ENCODE measurements around the gene LHX6.

LHX6 gene

GRCh38 chr9:122192261-122192875 is 36.4 kb downstream of the LHX6 start:
- no peak for DNase-seq (ENCODE audit: low read depth, low spot score)

DNA sequence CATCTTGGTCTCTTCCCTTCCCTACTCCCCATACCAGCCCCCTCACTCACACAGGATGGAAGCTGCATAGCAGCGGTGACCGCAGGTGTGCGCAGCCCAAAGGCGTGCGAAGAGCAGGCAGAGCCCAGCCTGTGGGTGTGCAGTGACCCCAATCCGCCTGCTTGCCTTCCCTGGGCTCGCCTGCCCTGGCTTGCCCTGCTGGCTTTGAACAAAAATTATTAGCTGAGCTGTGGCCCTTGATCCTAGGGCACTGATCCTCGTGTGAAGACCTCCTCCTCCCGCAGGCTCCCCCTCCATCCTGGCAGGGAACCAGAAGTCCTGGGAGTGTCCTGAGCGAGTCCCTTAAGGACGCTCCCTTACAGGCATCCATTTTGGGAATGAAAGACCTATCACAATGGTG is 37.2 kb downstream of the LHX6 start:
- DNase-seq (ENCODE audit: low read depth, low spot score), result no peak

DNA sequence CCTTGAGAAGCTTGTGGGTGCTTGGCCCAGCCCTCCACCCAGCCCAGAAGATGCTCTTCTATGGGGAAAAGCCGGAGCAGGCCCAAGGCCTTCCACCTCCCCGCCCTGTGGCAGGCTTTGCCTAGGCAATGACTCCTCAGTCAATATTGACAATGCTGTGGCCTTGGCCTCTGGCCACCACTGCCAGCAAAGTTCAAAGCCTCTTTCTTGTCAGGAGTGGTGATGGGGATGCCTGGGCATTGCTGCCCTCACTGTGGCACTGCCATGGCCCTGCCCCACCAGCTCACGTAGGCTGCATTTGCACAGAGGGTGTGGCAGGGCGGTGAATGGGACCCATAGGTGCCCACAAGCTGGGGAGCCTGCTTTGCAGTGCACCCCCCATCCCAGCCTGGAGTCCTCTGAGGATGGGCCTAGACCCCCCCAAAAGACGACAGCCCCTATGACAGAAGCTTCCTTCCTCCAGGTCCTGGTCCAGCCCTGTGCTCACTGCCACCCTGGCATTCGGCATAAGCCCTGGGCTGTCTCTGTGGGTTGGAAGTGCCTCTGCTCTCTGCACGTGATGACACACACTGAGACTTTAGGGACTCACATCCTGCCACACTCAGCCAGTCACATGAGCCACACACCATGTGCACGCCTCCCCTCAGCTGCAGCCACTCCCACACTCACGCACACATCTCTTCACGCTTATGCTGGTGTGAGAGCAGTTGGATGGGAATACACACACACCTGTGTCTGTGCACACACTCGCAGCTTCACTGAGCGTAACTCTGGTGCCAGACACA is 38.0 kb downstream of the LHX6 start:
- DNase-seq (ENCODE audit: low read depth, low spot score), result no peak

DNA sequence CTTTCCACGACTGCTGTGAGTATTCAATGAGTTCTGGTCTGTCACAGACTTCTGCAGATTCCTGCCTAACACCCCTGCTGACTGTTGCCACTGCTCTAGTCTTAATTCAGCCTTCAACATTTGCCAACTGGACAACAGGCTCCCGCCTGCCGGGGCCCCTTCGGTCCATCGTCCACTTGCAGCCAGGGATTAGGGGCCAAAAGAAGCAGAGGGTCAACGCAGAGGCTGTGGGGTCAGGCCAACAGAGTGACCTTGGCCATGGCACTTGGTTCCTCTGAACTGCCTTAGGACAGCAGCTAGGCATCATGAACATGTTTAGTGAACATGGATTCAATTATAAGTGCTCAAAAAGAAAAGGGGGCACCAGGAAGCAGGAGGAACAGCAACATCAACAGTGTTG is 40.4 kb downstream of the LHX6 start:
- no peak for DNase-seq (ENCODE audit: low read depth, low spot score)

- no peak for DNase-seq (ENCODE audit: low read depth, low spot score)
Observed at GRCh38 chr9:122186777-122187470, 41.8 kb downstream of the LHX6 start.

DNA sequence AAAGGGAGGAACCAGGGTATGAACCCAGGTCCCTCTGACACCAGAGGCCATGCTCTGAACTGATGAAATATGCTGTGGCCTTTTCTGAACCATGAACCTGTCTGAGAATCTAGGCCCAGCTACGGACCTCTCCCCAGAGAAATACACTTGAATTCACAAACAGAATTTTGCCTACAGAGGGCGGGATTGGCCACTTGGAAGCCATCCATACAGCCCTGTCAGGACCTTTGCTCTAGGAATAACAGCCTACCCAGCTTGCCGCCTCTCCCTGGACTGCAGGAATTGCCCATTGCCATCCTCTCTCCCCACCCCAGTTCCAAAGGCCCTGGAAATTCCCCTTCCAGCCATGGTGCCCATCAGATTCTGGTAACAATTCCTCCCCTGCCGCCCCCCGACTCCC is 42.5 kb downstream of the LHX6 start:
- DNase-seq (ENCODE audit: low read depth, low spot score), result no peak

DNA sequence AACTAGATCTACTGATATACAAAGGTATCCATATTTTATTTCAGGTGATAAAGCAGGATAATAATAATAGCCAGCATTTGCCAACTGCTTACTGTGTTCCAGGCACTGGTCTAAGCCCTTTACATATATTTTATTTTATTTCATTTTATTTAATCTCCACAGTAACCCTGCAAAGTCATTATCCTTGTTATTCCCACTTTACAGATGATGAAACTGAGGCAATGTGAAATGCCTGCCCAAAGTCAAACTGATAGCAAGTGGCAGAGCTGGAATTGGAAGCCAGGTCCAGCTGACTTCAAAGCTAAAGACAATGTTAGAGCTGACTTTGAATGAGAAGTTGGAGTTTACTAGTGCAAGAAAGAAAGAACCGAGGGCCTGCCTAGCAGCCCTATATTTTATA is 44.2 kb downstream of the LHX6 start:
- no peak for DNase-seq (ENCODE audit: low read depth, low spot score)

GRCh38 chr9:122183501-122183900 is 45.3 kb downstream of the LHX6 start:
- DNase-seq (ENCODE audit: low read depth, low spot score), result no peak

DNA sequence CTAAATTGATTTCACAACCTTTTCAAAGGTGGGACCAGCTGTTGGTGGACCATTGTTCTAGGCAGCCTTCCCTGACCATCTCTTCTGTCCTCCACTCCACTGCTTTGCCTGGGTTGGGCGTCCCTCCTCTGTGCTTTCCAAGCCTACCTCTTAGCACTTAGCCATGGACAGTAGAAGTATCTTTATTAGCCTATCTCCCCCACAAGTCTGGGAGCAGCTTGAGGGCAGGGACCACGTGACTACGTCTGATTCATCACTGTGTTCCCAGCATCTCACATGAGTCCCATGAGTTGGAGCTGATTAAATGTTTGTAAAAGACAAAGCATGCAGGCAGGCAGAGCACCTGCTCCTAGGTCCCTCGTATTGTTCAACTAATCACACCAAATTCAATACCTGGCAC is 48.1 kb downstream of the LHX6 start:
- peak; percentile 41 for DNase-seq (ENCODE audit: low read depth, low spot score)

DNA sequence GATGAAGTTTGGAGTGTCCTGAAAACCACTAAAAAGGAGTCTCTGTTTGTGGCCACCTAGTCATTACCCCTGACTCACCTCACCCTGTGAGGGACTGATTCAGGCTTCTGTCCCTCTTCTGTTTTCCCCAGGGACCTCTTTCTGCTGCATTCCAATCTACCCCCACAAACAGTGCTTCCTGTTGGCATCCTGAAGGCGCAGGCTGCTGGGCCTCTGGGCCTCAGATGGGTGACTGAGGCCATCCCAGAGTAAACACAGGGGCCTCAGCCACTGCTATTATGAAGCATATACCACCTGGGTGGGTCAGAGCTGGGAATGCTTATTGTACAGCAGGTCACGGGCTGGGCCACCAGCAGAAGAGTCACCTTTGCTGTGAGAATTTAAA is 49.1 kb downstream of the LHX6 start:
- no peak for DNase-seq (ENCODE audit: low read depth, low spot score)

DNA sequence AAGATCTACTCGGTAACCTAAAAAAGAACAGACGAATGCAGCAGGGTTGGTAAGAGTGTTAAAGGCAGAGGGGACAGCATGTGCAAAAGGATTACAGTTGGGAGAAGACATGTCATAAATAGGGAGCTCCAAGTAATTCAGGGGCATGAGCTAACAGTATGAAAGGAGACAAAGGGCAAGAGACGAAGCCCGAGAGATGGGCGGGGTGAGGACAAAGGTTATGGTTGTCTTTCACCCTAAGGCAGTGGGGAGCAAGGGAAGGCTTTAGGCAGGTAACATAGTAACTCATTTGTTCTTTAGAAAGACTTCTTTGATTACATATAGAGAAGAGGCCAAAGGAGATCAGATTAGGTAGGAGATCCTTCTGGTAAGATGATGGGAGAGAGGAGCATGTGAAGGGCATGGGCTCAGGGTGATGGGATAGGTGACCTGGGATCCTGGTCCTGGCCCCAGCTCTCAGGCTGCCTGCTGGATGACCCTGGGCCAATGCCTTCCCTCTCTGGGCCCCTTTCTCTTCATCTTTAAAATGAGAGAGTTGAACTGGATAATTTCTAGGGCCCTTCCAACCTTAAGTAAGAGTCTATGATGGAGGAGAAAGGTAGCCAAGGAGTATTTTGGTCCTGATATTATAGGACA is 49.6 kb downstream of the LHX6 start:
- DNase-seq (ENCODE audit: low read depth, low spot score), result no peak

DNA sequence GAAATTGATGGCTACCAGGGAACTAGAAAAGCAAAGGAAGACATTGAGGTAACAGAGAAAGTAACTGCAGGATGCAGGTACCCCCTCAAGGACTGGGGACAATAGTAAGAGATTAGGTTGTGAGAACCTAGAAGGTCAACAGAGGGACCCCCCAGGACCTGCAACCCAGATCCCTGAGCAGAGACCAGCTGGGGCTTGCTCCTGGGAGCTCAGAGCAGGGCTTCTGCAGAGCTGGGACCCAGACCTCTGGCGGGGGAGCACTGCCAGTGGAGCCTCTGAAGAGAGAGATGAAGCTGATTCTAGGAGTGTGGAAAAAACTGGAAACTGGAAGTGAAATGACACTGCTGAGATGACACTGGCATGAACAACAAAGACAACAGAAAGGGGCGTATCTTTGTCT is 51.8 kb downstream of the LHX6 start:
- DNase-seq (ENCODE audit: low read depth, low spot score), result no peak

- DNase-seq (ENCODE audit: low read depth, low spot score), result no peak
Observed at GRCh38 chr9:122173670-122174069, 55.1 kb downstream of the LHX6 start.

- DNase-seq (ENCODE audit: low read depth, low spot score), result no peak
Observed at GRCh38 chr9:122172131-122172530, 56.6 kb downstream of the LHX6 start.

DNA sequence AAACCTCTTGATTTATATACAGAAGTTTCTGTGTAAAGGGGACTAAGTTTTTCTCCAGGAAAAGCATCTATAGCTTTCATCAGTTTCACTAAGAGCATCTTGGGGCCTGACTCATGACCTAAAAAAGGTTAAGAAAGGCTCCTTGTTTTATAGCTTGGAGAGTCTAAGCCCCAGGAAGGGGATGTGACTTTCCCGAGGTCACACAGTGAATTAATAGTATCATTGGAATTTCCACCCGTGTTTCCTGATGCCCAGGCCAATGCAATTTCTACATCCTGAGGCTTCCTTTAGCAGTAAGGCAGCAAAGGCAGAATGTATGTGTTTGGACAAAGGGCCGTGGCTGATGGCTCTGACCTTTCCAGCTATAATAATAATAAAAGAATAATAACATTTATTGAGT is 60.4 kb downstream of the LHX6 start:
- no peak for DNase-seq (ENCODE audit: low read depth, low spot score)

DNA sequence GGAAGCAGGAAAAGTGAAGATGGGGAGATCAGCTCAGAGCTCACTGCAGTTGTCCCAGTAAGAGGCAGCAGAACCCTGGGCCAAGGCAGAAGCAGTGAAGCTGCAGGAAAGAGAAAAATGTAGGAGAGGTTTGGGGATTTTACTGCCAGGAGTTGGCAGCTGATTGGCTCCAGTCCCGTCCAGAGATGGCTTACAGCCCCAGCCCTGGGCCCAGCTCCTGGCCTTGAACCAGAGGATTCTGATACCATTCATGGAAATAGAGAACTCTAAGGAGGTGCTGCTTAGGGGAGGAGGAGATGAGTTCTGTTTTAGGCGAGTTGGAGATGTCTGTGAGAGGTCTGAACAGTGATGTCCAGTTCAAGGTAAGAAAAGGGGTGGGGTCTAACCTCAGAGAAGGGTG is 64.5 kb downstream of the LHX6 start:
- DNase-seq (ENCODE audit: low read depth, low spot score), result no peak

GRCh38 chr9:122162415-122162814 is 66.3 kb downstream of the LHX6 start:
- DNase-seq (ENCODE audit: low read depth, low spot score), result no peak

- no peak for DNase-seq (ENCODE audit: low read depth, low spot score)
Observed at GRCh38 chr9:122159925-122160246, 68.9 kb downstream of the LHX6 start.

- DNase-seq (ENCODE audit: low read depth, low spot score), result peak; percentile 87
Observed at GRCh38 chr9:122159026-122159924, 69.5 kb downstream of the LHX6 start, which contains the start of the genes MORN5 and NDUFA8. Gene MORN5, plus strand, starts transcription at chr9:122159908. Its CDS starts 65 bp downstream, at chr9:122159973. Gene NDUFA8, minus strand, starts transcription at chr9:122159779. Its CDS starts 102 bp downstream, at chr9:122159677.

- no peak for DNase-seq (ENCODE audit: low read depth, low spot score)
Observed at GRCh38 chr9:122158202-122158601, 70.6 kb downstream of the LHX6 start.

DNA sequence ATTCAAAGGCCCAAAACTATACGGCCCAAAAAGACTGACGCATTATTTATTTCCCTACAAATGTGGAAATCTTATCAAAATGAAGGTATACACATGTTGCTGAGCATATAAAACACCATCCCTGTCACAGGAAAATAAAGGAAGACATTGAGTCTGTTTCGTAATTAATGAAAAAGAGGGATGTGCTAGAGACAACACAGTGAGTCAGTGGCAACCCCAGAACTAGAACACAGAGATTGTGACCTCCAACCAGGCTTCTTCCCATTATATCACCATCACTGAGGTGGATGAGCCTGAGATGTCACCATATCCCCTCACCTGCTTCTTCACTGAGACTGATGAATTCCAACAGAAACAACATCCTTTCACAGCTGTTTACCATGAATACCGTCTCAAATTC is 73.0 kb downstream of the LHX6 start:
- DNase-seq (ENCODE audit: low read depth, low spot score), result no peak

Measured in brain pericyte (primary cell).